ENCODE data around the gene IL1RAPL1.

DNA sequence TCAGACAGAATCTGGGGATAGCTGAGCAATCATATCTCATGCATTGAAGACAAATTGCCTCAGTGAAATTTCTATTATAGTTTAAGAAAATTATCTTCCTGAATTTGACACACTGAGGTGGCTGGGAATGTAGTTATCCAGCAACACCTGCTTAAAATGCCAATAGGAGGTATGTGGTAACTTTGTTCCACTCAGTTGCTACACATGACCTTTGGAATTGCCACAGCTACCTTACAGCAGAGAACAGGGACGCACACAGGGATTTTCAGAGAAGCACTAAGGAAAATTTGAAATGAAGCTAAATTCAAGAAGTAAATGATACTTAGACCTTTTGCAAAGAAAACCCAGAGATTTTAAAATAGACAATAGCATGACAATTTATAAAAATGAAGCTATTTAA lies 264.6 kb downstream of the IL1RAPL1 start:
- TF ChIP-seq, protein P1, sequence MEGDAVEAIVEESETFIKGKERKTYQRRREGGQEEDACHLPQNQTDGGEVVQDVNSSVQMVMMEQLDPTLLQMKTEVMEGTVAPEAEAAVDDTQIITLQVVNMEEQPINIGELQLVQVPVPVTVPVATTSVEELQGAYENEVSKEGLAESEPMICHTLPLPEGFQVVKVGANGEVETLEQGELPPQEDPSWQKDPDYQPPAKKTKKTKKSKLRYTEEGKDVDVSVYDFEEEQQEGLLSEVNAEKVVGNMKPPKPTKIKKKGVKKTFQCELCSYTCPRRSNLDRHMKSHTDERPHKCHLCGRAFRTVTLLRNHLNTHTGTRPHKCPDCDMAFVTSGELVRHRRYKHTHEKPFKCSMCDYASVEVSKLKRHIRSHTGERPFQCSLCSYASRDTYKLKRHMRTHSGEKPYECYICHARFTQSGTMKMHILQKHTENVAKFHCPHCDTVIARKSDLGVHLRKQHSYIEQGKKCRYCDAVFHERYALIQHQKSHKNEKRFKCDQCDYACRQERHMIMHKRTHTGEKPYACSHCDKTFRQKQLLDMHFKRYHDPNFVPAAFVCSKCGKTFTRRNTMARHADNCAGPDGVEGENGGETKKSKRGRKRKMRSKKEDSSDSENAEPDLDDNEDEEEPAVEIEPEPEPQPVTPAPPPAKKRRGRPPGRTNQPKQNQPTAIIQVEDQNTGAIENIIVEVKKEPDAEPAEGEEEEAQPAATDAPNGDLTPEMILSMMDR (IDR thresholded peaks at IDR 0.05 in 4 of 5, conservative IDR thresholded peaks at IDR 0.05 in 1 of 5) = no peak
- TF ChIP-seq POLR2A (IDR thresholded peaks at IDR 0.05) = no peak

Measured in gastrocnemius medialis (tissue), 4 donors.